KOPT-K1 (cell line): ENCODE results near the gene SUPT3H.

Experiments
- H3K27ac ChIP-seq: fragments of 200-600 bp; sonication (generic); 2 replicates; pipeline ENCODE4 v1.5.1; 2016; ENCODE audit warnings: antibody characterized with exemption, mild to moderate bottlenecking, low read depth, low read length; ENCODE audit not compliant: poor library complexity, severe bottlenecking
- H3K36me3 ChIP-seq: fragments of 200-600 bp; sonication (generic); 2 replicates; pipeline ENCODE4 v1.5.1; 2017; ENCODE audit warnings: antibody characterized with exemption, mild to moderate bottlenecking, low read length, moderate library complexity; ENCODE audit not compliant: insufficient read depth
- H3K9me3 ChIP-seq: fragments of 200-600 bp; sonication (generic); 2 replicates; pipeline ENCODE4 v1.5.1; 2017; ENCODE audit warnings: antibody characterized with exemption, low read length, mild to moderate bottlenecking; ENCODE audit not compliant: insufficient read depth, poor library complexity, severe bottlenecking

SUPT3H gene

DNA sequence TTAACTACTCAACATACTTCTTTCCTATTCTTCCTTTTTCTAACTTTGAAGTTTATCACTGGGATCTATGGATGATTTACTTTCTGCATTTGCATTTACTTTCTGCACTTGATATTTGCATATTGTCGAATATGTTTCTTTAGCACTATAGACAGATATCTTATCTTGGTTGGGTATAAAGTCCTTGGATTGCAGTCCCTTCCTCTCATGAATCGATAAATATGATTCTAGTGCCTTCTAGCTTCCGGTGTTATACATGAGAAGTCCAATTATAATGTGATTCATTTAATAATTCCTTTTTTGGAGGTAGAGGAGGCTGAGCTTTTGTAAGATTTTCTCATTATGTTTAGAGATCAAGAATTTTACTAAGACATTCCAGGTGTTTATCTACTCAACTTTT, 370.8 kb downstream of the SUPT3H start:
- Histone ChIP-seq H3K9me3 (peaks cover 16% of the 10 kb centered on the region), H3K36me3 (peaks cover 4% of the 10 kb centered on the region; the same call in 1 of the 2 replicates), H3K27ac (no peak overlapping the region)

DNA sequence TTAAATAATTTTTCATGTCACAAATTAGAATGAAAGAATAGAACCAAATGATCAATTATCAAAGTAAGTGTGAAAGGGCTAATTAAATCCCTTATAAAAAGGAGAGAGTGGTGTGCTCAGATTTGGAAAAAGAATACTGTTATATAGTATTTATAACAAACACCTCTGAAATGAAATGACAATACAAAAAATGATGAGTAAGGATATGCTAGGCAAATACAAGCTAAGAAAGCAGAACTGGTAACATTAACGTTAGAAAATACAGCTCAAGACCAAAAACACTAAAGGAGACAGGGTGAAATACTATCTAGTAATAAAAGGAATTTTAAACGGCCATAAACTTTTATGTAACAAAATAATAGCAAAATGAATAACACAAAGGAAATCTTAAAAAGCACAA, 373.8 kb downstream of the SUPT3H start:
- Histone ChIP-seq H3K27ac (no peak overlapping the region), H3K9me3 (peaks cover 12% of the 10 kb centered on the region), H3K36me3 (no peaks in the 10 kb centered on the region)

DNA sequence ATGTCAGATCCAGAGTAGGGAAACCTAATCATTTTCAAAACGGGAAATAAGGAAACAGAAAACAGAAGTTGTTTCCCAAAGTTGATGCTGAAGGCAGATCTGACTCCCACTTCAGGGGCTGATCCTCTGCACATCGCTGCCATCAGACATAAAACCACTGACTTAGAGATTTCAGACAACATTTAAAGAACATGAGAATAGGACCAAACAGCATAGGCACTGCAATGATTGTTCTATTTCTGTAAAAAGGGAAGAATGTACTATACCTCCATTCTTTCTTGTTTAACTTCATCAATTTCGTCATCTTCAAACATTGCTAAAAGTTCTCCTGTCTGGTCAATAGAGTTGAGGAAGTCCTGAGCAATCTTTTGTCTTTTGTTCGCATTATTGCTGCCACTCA, 374.3 kb downstream of the SUPT3H start:
- Histone ChIP-seq H3K36me3 (no peaks in the 10 kb centered on the region), H3K27ac (peak overlapping the region; percentile 87)

DNA sequence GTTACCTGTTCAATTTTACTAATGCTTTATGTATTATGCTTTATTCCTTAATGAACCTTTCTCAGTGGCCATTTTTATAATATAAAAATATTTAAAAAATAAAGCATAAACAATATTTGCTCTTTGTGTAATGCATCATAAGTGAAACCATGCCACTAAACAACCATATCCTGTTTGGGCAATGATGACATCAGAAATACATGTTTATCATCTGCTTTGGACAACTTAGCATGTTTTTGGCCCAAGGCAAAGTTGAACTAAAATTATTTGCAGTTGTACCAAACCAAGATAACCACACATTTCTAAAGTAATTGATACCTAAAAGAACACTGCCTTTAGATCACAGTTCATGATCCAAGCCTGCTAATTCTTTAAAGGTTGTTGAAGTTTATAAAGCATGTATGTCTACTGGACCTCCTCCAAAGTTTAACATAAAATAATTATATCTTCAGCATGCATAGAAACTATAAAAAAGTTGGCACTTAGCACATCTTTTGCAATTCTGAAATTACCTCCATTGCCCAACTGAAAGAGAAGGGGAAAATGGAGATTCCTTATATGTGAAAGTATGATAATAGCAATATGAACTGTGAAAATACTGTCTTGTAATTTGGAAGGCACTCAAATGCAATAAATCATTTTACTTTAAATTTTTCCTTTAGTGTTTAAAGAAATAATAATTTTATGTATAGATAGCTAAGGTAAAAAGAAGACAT, 375.2 kb downstream of the SUPT3H start:
- H3K36me3 ChIP-seq, result no peaks in the 10 kb centered on the region
- peak overlapping the region; percentile 87 for H3K27ac ChIP-seq
- H3K9me3 ChIP-seq, result peaks cover 12% of the 10 kb centered on the region

More for the DNA sequence above, 374.3 kb downstream of the SUPT3H start:
- H3K9me3 ChIP-seq, result peaks cover 12% of the 10 kb centered on the region

DNA sequence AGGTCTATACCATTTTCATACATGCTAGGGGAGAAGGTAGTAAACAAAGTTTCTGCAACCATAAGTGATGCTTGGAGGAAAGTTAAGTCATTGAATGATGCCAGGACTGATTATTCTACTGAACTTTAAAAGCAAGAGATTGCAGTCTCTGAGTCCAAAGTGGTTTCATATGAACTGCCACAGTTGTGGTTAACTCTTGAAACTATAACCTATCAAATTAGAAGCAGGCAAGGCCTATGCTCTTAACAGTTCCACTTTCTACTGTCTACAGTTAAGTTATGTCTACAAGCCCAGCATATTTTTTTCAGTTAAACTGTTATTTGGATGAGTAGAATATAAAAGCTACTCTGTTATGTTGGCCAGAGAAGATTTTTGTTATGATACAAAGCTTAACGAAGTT, 376.1 kb downstream of the SUPT3H start:
- H3K9me3 ChIP-seq, result peaks cover 12% of the 10 kb centered on the region
- no peaks in the 10 kb centered on the region for H3K36me3 ChIP-seq
- peak overlapping the region; percentile 87 for H3K27ac ChIP-seq

DNA sequence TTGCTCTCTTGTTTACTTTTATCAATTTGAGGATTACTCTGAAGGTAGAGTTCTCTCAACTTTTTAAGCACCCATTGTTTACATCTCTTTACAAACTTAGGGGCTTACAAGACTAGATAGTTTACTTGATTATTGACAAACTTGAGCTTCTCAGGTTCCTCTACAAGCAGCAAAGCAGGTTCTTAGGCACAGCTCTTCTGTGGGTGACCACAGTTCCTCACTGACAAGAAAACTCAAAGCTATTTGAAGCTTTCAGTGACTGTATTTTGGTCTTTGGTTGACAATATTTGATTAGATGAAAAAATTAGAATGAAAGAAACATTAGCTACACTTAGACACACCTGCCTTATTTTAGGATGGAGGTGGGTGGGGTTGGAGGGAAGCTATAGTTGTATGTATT, 376.9 kb downstream of the SUPT3H start:
- Histone ChIP-seq H3K9me3 (peaks cover 9% of the 10 kb centered on the region), H3K27ac (peak overlapping the region; percentile 87), H3K36me3 (no peaks in the 10 kb centered on the region)

DNA sequence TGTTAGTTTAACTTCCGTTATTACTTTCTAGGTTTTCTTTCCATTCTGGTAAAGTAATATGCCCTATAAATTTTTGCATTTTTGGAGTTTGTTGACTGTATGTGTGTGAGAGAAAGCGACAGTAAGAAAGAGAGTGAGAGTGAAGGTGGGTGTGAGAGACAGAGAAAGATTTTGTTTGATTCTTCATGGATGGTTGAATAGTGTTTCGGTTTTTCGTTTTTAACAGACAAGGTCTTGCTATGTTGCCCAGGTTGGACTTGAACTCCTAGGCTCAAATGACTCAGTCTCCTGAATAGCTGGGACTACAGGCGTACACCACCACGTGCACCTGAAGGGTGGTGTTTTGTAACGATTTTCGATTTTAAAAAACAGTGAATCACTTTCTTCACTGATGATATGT, 378.7 kb downstream of the SUPT3H start:
- Histone ChIP-seq H3K36me3 (no peaks in the 10 kb centered on the region), H3K27ac (no peak overlapping the region), H3K9me3 (no peaks in the 10 kb centered on the region)

DNA sequence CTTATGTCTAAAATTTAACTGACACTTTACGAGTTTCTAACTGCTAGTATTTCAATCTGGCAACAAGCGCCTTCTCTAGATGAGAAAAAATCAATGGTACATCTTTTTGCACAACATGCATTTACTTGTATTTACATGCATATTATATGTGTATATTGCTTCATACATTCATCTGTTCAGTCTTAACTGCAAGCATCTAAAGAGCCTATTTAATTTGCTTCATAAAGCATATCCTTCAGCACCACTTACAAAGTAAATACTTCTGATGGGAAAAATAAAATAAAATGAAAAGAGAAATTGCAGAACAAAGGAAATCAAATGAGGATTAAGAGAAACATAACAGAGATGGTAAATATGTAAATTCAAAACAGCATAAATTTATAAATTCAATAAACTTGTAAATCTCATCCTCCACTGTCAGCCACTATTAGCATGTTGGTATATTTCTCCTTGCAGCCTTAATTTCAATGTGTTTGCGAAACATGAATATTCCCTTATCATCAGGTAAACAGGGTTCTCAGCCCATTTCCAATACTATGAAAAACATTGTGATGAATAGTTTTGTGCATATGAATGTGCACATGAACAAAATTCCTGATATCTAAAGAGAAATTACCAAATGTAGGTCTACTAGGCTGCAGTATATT, 382.1 kb downstream of the SUPT3H start:
- Histone ChIP-seq H3K36me3 (no peaks in the 10 kb centered on the region), H3K9me3 (no peaks in the 10 kb centered on the region), H3K27ac (no peak overlapping the region)

DNA sequence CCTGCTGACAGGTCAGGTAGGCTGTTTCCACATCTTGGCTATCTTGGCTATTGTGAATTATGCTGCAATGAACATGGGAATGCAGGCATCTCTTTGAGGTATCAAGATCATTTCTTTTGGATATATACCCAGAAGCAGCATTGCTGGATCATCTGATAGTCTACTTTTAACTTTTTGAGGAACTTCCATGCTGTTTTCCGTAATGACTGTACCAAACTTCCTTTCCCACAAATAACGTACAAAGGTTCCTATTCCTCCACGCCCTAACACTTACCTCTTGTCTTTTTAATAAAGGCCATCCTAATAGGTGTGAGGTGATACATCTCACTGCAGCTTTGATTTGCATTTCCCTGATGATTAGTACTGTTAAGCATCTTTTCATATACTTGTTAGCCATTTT, 388.3 kb downstream of the SUPT3H start:
- Histone ChIP-seq H3K27ac (no peak overlapping the region), H3K9me3 (no peaks in the 10 kb centered on the region), H3K36me3 (no peaks in the 10 kb centered on the region)

DNA sequence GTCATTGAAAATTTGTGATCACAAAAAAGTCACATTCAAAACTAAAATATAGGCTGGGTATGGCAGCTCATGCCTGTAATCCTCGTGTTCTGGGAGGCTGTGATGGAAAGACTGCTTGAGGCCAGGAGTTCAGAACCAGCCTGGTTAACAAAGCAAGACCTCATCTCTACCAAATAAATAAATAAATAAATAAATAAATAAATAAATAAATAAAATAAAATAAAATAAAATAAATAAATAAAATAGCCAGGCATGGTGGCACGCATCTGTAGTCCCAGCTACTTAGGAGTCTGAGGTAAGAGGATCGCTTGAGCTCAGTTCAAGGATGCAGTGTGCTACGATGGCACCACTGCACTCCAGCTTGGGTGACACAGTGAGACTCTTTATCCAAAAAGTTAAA, 392.7 kb downstream of the SUPT3H start:
- no peak overlapping the region for H3K27ac ChIP-seq
- H3K36me3 ChIP-seq, result no peaks in the 10 kb centered on the region
- no peaks in the 10 kb centered on the region for H3K9me3 ChIP-seq

DNA sequence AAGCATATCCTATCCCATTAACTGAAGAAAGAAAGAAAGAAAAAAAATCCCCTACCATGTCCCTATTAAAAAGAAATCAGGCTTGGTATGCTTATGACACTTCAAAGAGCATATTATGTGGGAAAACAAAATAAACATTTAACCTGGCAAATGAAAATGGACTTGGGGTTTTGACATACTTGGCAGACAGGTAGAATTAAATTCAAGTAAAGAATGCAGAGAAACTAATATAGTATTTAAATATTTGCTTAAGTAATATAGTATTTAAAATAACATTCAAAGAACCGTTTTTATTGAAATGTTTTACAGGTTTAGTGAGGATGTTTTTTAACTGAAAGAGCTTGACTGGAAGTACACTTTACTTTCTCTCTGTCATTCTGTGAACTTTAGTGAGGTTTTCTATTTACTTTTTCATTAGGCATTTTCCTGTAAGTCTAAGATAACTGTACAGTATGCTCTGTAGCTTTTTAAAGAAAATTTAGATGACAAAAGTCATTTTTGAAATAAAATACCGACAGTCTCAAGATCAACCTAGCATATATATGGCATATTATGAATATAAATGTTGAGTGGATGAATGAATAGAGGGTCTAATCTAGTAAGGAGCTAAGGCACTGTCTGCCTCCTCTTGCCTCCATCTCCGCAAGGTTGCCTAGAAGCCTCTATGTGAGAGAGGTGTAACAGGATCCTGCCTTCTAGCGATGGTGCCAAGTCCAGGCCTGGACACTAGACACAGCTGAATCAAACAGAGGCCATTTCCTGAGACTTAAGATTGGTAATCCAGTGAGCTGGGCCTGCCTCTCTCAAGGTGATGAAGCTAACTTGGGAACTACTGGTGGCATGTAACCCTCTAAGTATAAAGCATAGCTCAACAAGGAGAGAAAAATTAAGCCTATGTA, 394.0 kb downstream of the SUPT3H start:
- Histone ChIP-seq H3K27ac (no peak overlapping the region), H3K9me3 (no peaks in the 10 kb centered on the region), H3K36me3 (no peaks in the 10 kb centered on the region)

DNA sequence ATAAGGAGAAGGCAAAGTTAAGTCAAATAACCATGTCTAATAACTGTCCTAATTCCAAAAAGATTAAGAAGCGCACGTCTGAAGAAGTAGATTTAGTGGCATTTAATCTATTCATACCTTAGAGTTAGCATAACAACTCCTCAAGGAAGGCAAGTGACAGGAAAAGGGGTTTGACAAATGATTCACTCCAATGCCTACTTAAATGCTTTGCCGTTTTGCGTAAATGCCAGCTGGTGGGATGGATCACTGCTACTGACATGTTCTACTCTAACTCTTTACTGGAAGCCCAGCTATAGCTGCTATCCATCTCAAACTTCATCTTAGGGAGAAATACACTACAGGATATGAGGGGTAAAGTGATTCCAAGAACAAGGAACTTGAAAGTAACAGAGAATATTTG, 396.9 kb downstream of the SUPT3H start:
- no peaks in the 10 kb centered on the region for H3K9me3 ChIP-seq
- no peak overlapping the region for H3K27ac ChIP-seq
- H3K36me3 ChIP-seq, result no peaks in the 10 kb centered on the region

DNA sequence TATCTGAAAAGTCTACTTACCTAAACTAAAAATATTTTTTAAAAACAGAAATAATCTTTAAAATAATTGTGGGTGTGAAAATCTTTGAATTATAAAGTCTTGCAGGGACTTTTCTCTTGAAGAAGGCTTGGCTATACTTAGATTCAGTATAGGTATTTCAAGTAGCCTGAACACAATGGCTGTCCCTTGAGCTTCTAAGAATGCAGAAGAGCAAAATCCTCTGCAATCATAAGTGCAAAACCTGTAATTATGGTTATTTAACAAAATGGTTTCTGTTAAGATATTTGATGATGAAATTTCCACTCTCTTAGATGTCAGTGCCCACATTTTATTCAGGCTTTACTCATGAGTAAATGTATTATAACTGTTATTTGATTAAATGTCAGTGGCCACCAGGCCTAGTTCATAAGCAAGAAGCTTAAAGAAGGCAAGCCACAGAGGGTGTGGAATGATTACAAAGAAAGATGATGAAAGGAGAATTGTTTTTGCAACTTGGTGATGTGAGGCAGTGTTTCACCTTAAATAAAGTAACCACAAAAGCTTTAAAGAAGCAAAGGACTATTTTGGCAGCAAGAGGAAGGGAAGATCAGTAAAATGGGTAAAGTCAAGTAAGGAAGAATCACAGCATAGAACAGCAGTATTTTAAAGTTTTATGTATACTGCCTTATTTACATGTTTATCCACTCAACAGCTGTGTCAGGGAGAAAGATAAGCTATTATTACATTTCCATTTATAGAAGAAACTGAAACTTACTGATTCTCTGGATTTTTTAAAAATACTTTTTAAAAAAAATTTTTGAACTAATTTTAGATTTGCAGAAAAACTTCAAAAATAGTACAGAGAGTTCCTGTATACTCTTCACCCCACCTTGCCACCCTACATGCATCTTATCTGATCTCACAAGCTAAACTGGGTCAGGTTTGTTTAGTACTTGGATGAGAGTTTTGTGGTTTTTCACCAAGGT, 400.8 kb downstream of the SUPT3H start:
- H3K36me3 ChIP-seq, result peaks cover 13% of the 10 kb centered on the region; the same call in 1 of the 2 replicates
- H3K27ac ChIP-seq, result peak overlapping the region; percentile 43
- H3K9me3 ChIP-seq, result peaks cover 28% of the 10 kb centered on the region

DNA sequence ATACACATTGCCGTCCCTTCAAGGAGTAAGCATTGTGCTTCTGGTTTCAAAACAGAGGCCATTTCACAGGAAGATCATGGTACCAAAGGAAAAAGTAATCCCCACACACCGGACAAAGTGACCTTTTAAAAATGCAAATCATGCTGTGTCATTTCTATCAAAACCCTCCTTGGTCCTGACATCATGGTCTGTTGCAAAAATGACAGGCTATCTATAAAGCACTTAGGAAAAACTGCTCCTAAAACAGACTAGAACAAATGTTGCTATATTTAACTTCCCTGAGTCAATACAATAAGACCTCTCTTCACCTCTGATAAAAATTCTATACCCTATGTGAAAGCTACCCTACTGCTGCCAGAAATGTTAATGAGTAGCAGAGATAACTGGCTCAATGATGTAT, 403.2 kb downstream of the SUPT3H start:
- H3K9me3 ChIP-seq, result peaks cover 38% of the 10 kb centered on the region
- H3K27ac ChIP-seq, result no peak overlapping the region
- peaks cover 13% of the 10 kb centered on the region; the same call in 1 of the 2 replicates for H3K36me3 ChIP-seq
